Spleen (tissue), 11 donors: ENCODE data around the gene TMC8. TPM values are rescaled to one million over a fixed set of nuclear protein-coding genes. Genes with fewer than 3 reads are reported as not detected.
"Not testable (repeated sequence)": the region's sequence is repeated elsewhere in the genome, so short reads cannot be mapped to it uniquely, and the experiment has no call there.

Experiments used
- DNase-seq: peaks from one replicate; pipeline ENCODE4 v3.0.0-alpha.2; 2020
- H3K27ac ChIP-seq, 8 donors: fragments of 200-600 bp; sonication (generic) in 7 of 8; 1 replicate in 4 of 8; 2 replicates in 4 of 8; pipeline versions ENCODE4 v1.5.0 to v1.8.0; 2016 to 2021; ENCODE audit warnings: inconsistent platforms in 4 of 8, mild to moderate bottlenecking in 4 of 8, moderate library complexity in 1 of 8
- H3K27me3 ChIP-seq, 7 donors: fragments of 200-600 bp; sonication (generic) in 6 of 7; replicated peaks in 1 of 7; 1 replicate in 4 of 7; 2 replicates in 3 of 7; pipeline versions ENCODE4 v1.5.0 to v1.8.0; 2016 to 2021; ENCODE audit warnings: inconsistent platforms in 3 of 7, mild to moderate bottlenecking in 1 of 7
- H3K36me3 ChIP-seq, 6 donors: fragments of 200-600 bp; sonication (generic) in 5 of 6; 1 replicate in 4 of 6; 2 replicates in 2 of 6; pipeline versions ENCODE4 v1.5.0 to v1.8.0; 2016 to 2021; ENCODE audit warnings: inconsistent platforms in 2 of 6
- H3K4me1 ChIP-seq, 6 donors: fragments of 200-600 bp; sonication (generic) in 5 of 6; 1 replicate in 3 of 6; 2 replicates in 3 of 6; pipeline versions ENCODE4 v1.5.0 to v1.8.0; 2016 to 2021; ENCODE audit warnings: inconsistent platforms in 3 of 6
- H3K4me3 ChIP-seq, 8 donors: fragments of 200-600 bp; sonication (generic) in 7 of 8; 1 replicate in 4 of 8; 2 replicates in 4 of 8; pipeline versions ENCODE4 v1.5.0 to v1.8.0; 2016 to 2021; ENCODE audit warnings: inconsistent platforms in 4 of 8, mild to moderate bottlenecking in 4 of 8, moderate library complexity in 2 of 8
- H3K9me3 ChIP-seq, 8 donors: fragments of 200-600 bp; sonication (generic) in 7 of 8; 1 replicate in 4 of 8; 2 replicates in 4 of 8; pipeline versions ENCODE4 v1.5.0 to v1.8.0; 2016 to 2021; ENCODE audit warnings: inconsistent platforms in 4 of 8
- POLR2A ChIP-seq, 3 donors: fragments of 450-650 bp; IDR thresholded peaks; one replicate each; pipeline ENCODE4 v1.5.1; 2017; ENCODE audit warnings: antibody characterized with exemption in 3 of 3, mild to moderate bottlenecking in 1 of 3
- POLR2AphosphoS5 ChIP-seq, 3 donors: sonication (generic); formaldehyde crosslinking; IDR thresholded peaks; one replicate each; pipeline ENCODE4 v1.5.1; 2017; ENCODE audit warnings: antibody characterized with exemption in 3 of 3
- WGBS, 5 donors: extraction: QIAGEN DNeasy Blood & Tissue Kit in 3 of 5; methylation state at CpG; one replicate each; pipeline versions ENCODE4 v1.1.5 to v1.1.7; 2013 to 2018; 5-methylcytosine and 5-hydroxymethylcytosine counted together
- intact Hi-C: fragments of 100-400 bp; cut with DNase I; formaldehyde crosslinking; loops from one replicate; pipeline ENCODE4 v1.15.0; 2023; ENCODE audit warnings: low total_unique reads
- polyA plus RNA-seq, 3 donors: library from polyadenylated mRNA; stranded (reverse); fragments of 200-250 nt; gene quantifications; one replicate each; pipeline ENCODE4 v1.2.1, GENCODE V29; 2013
- total RNA-seq, 7 donors: library from RNA; depleted of rRNA in 3 of 7; stranded (reverse); fragments of >200 nt in 3 of 7; fragmentation: NEBNext Ultra II Directional in 4 of 7; extraction: Animal tissue kit (Norgen Biotek cat#: 25700) in 4 of 7; gene quantifications; one replicate each; pipeline versions ENCODE4 v1.1.0 to v1.2.1, GENCODE V29; 2016 to 2021
- TF ChIP-seq, protein P1 (sequence below), 11 experiments: fragments of 200-600 bp in 7 of 11; fragments of 450-650 bp in 4 of 11; sonication (generic) in 4 of 11; IDR thresholded peaks in 8 of 11; conservative IDR thresholded peaks in 3 of 11; 1 replicate in 7 of 11; 2 replicates in 4 of 11; pipeline versions ENCODE4 v1.4.0 to v1.8.0; 2016 to 2021; ENCODE audit warnings: antibody characterized with exemption in 11 of 11, inconsistent platforms in 4 of 11, mild to moderate bottlenecking in 1 of 11
- donor health status: healthy with polysubstance abuse.
- donor health status: DM: no; HTN: no; CAD: no; lungs with moderate emphysema.
- donor health status: DM: no; HTN: no; CAD: no.
- donor health status: Bipolar disorder and iron deficiency.
- donor health status: healthy.
- donor health status: DM: no; HTN: no; CAD: no.
- donor health status: DM: yes; HTN: yes; CAD: no.

TMC8 gene
- total and polyA plus RNA-seq, 10 donors = 103 to 222 (median 191) TPM

DNA sequence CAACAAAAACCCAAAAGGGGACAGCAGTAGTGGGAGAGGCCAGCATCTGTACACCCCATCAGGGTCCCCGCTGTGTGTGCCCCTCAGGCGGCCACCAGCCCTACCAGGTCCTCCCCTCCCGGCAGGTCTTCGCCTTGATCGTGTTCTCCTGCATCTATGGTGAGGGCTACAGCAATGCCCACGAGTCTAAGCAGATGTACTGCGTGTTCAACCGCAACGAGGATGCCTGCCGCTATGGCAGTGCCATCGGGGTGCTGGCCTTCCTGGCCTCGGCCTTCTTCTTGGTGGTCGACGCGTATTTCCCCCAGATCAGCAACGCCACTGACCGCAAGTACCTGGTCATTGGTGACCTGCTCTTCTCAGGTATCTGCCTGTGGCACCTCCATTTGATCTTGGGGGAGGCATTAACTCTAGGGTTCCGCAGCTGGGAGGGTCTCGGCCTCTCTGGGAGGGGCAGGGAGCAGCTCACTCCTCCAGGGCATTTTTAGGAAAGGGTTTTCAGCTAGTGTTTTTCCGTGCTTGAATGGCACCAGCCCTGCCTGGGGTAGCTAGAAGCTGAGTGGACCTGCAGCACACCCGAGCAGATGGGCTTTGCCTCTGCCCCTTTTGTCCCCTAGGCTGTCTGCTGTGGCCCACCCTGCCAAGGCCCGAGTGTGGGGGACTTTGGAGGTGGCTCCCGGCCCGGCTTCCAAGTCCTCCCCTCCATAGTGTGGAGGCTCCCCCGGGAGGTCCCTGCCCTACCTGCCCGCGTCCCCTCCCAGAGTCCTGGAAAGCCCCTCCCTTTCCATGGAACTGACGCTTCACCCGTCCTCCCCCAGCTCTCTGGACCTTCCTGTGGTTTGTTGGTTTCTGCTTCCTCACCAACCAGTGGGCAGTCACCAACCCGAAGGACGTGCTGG is 40.4 kb downstream of the TMC8 start:
- H3K36me3 ChIP-seq = peaks cover 0 to 44% (median 16%) of the 10 kb centered on the region in 6 donors
- H3K4me3 ChIP-seq = peak overlapping the region in 1 of 8 donors; percentile 93
- intact Hi-C loops = no loop called here
- H3K9me3 ChIP-seq = no peaks in the 10 kb centered on the region
- 79 to 86% (median 81%) methylated on average over 29 to 31 of the region's 31 CpGs for WGBS, 5 donors
- H3K27me3 ChIP-seq = no peaks in the 10 kb centered on the region
- DNase-seq = no peak
- peaks cover 63 to 86% (median 76%) of the 10 kb centered on the region in 6 donors for H3K4me1 ChIP-seq
- H3K27ac ChIP-seq = peak overlapping the region in 7 of 8 donors; percentile 75 to 96 (median 87)
- peak in 1 of 3 donors; percentile 42 for TF ChIP-seq POLR2AphosphoS5 (IDR thresholded peaks at IDR 0.05)
- TF ChIP-seq, protein P1, sequence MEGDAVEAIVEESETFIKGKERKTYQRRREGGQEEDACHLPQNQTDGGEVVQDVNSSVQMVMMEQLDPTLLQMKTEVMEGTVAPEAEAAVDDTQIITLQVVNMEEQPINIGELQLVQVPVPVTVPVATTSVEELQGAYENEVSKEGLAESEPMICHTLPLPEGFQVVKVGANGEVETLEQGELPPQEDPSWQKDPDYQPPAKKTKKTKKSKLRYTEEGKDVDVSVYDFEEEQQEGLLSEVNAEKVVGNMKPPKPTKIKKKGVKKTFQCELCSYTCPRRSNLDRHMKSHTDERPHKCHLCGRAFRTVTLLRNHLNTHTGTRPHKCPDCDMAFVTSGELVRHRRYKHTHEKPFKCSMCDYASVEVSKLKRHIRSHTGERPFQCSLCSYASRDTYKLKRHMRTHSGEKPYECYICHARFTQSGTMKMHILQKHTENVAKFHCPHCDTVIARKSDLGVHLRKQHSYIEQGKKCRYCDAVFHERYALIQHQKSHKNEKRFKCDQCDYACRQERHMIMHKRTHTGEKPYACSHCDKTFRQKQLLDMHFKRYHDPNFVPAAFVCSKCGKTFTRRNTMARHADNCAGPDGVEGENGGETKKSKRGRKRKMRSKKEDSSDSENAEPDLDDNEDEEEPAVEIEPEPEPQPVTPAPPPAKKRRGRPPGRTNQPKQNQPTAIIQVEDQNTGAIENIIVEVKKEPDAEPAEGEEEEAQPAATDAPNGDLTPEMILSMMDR (IDR thresholded peaks at IDR 0.05 in 8 of 11, conservative IDR thresholded peaks at IDR 0.05 in 3 of 11) = no peak

DNA sequence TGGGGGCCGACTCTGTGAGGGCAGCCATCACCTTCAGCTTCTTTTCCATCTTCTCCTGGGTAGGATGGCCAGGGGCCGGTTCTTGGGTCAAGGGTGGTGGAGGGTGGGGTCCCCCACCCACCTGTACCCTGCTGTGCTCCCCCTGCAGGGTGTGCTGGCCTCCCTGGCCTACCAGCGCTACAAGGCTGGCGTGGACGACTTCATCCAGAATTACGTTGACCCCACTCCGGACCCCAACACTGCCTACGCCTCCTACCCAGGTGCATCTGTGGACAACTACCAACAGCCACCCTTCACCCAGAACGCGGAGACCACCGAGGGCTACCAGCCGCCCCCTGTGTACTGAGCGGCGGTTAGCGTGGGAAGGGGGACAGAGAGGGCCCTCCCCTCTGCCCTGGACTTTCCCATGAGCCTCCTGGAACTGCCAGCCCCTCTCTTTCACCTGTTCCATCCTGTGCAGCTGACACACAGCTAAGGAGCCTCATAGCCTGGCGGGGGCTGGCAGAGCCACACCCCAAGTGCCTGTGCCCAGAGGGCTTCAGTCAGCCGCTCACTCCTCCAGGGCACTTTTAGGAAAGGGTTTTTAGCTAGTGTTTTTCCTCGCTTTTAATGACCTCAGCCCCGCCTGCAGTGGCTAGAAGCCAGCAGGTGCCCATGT is 41.1 kb downstream of the TMC8 start:
- Histone ChIP-seq H3K4me1 (peaks cover 71 to 94% (median 84%) of the 10 kb centered on the region in 6 donors), H3K36me3 (peaks cover 0 to 44% (median 16%) of the 10 kb centered on the region in 6 donors), H3K27ac (peak overlapping the region; percentile 75 to 96 (median 86)), H3K4me3 (peak overlapping the region in 4 of 8 donors; percentile 8 to 93 (median 10))
- intact Hi-C loops, DNase-seq, H3K27me3 ChIP-seq, H3K9me3 ChIP-seq: not testable (repeated sequence)
- WGBS, 5 donors = 77 to 86% (median 80%) methylated on average over 13 to 19 of the region's 19 CpGs

DNA sequence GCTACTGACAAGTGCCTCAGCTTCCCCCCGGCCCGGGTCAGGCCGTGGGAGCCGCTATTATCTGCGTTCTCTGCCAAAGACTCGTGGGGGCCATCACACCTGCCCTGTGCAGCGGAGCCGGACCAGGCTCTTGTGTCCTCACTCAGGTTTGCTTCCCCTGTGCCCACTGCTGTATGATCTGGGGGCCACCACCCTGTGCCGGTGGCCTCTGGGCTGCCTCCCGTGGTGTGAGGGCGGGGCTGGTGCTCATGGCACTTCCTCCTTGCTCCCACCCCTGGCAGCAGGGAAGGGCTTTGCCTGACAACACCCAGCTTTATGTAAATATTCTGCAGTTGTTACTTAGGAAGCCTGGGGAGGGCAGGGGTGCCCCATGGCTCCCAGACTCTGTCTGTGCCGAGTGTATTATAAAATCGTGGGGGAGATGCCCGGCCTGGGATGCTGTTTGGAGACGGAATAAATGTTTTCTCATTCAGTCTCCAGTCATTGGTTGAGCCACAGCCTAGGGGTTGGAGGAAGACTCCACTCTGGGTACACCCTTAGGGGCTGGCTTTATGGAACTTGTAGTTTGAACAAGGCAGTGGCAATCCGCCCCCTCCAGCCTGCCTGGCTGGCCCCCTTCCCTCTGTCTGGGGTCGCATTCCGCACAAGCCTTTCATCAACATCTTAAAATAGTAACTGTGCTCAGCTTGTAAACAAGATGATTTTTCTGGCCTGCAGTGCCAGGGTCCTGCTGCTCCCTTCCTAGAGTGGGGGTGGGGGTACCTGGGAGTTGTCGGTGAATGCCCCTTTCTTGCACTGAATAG is 41.9 kb downstream of the TMC8 start:
- Histone ChIP-seq H3K27me3 (no peaks in the 10 kb centered on the region), H3K27ac (peak overlapping the region; percentile 75 to 96 (median 86)), H3K4me3 (peak overlapping the region in 4 of 8 donors; percentile 8 to 93 (median 10)), H3K9me3 (no peaks in the 10 kb centered on the region), H3K36me3 (peaks cover 0 to 44% (median 16%) of the 10 kb centered on the region in 6 donors), H3K4me1 (peaks cover 75 to 95% (median 89%) of the 10 kb centered on the region in 6 donors)
- TF ChIP-seq, protein P1 (IDR thresholded peaks at IDR 0.05 in 8 of 11, conservative IDR thresholded peaks at IDR 0.05 in 3 of 11) = no peak
- no peak for TF ChIP-seq POLR2A (IDR thresholded peaks at IDR 0.05)
- TF ChIP-seq POLR2AphosphoS5 (IDR thresholded peaks at IDR 0.05) = peak; percentile 70 to 81 (median 79)
- DNase-seq = peak; percentile 90
- intact Hi-C loops = no loop called here
- 31 to 46% (median 33%) methylated on average over 16 to 19 of the region's 19 CpGs for WGBS, 5 donors

DNA sequence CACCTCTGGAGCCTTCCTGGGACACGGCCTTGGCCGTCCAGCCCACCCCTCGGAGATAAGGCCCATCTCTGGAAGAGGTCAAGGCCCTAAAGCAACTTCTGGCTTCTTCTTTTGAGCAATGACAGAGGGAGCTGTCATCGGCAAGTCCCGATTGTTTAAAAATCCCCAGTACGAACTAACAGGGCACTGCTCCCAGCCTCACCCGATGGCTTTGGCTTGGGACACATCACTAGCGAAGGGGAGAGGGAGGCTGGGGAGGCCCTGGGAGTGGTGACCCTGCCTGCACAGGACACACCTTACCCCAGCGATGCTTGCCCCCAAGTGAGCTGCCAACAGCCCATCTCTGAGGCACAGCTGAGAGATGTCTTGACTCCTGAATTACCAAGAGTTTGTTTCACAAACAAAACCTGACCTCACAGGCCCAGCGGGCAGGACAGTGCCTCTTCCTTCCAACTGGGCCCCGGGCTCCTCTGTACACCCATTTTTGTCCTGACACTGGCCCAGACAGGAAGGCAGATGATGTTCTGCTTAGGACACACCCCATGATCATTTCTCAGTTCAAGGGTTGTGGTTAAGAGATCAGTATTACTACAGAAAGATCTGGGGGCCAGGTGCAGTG is 42.6 kb downstream of the TMC8 start:
- Histone ChIP-seq H3K4me3 (peak overlapping the region in 1 of 8 donors; percentile 93), H3K36me3 (peaks cover 0 to 45% (median 16%) of the 10 kb centered on the region in 6 donors), H3K4me1 (peaks cover 75 to 91% (median 84%) of the 10 kb centered on the region in 6 donors), H3K27me3 (no peaks in the 10 kb centered on the region), H3K27ac (peak overlapping the region; percentile 75 to 96 (median 86)), H3K9me3 (no peaks in the 10 kb centered on the region)
- intact Hi-C loops = no loop called here
- 42 to 75% (median 57%) methylated on average over 5 to 11 of the region's 11 CpGs for WGBS, 5 donors
- TF ChIP-seq POLR2A (IDR thresholded peaks at IDR 0.05) = no peak
- TF ChIP-seq POLR2AphosphoS5 (IDR thresholded peaks at IDR 0.05) = peak; percentile 41 to 77 (median 52)
- DNase-seq = no peak
